Lung (tissue), 12 donors: ENCODE results near the gene EXOSC10. TPM values are rescaled to one million over a fixed set of nuclear protein-coding genes. Genes with fewer than 3 reads are reported as not detected.
"Not testable (repeated sequence)": the region's sequence is repeated elsewhere in the genome, so short reads cannot be mapped to it uniquely, and the experiment has no call there.

Experiments used
- ATAC-seq: fragments of 200-7000 bp; cut with Tn5 transposase; one replicate; pipeline ENCODE4 v1.9.1; 2020; ENCODE audit warnings: moderate number of reproducible peaks; ENCODE audit not compliant: insufficient read depth, low FRiP score
- DNase-seq, 3 donors: peaks; one replicate each; pipeline ENCODE4 v3.0.0-alpha.2; 2013 to 2017
- H3K27ac ChIP-seq, 2 donors: one replicate each; pipeline ENCODE4 v1.5.1; 2013; ENCODE audit warnings: mild to moderate bottlenecking in 2 of 2, moderate library complexity in 2 of 2, control low read depth in 1 of 2, inconsistent platforms in 1 of 2, low read depth in 1 of 2, low read length in 1 of 2
- H3K27me3 ChIP-seq, 3 donors: one replicate each; pipeline ENCODE4 v1.5.1; 2013; ENCODE audit warnings: low read length in 2 of 3; ENCODE audit not compliant: control insufficient read depth in 3 of 3, insufficient read depth in 3 of 3
- H3K36me3 ChIP-seq, 4 donors: one replicate each; pipeline ENCODE4 v1.5.1; 2013; ENCODE audit warnings: low read length in 4 of 4, mild to moderate bottlenecking in 1 of 4, moderate library complexity in 1 of 4; ENCODE audit not compliant: control insufficient read depth in 4 of 4, insufficient read depth in 4 of 4
- H3K4me1 ChIP-seq, 5 donors: one replicate each; pipeline ENCODE4 v1.5.1; 2013; ENCODE audit warnings: low read length in 5 of 5, mild to moderate bottlenecking in 2 of 5, moderate library complexity in 1 of 5; ENCODE audit not compliant: control insufficient read depth in 5 of 5, insufficient read depth in 5 of 5
- H3K4me3 ChIP-seq: one replicate; pipeline ENCODE4 v1.5.1; 2013; ENCODE audit warnings: mild to moderate bottlenecking, control low read depth, moderate library complexity
- H3K9ac ChIP-seq, 2 donors: one replicate each; pipeline ENCODE4 v1.5.1; 2013; ENCODE audit warnings: low read length in 2 of 2, control low read depth in 1 of 2; ENCODE audit not compliant: insufficient read depth in 1 of 2
- H3K9me3 ChIP-seq, 4 donors: one replicate each; pipeline ENCODE4 v1.5.1; 2013; ENCODE audit warnings: low read length in 3 of 4, mild to moderate bottlenecking in 1 of 4, moderate library complexity in 1 of 4; ENCODE audit not compliant: control insufficient read depth in 4 of 4, insufficient read depth in 3 of 4
- CTCF ChIP-seq: IDR thresholded peaks from 2 replicates; pipeline ENCODE4 v1.5.1; 2012; ENCODE audit warnings: mild to moderate bottlenecking; ENCODE audit errors: control extremely low read depth, extremely low read depth
- WGBS, 2 donors: extraction: QIAGEN DNeasy Blood & Tissue Kit; methylation state at CpG; one replicate each; pipeline ENCODE4 v1.1.7; 2013; 5-methylcytosine and 5-hydroxymethylcytosine counted together
- polyA plus RNA-seq, 2 donors: library from polyadenylated mRNA; stranded (reverse); fragments of 200-250 nt; gene quantifications; one replicate each; pipeline ENCODE4 v1.2.1, GENCODE V29; 2013
- total RNA-seq, 2 donors: library from RNA; depleted of rRNA in 1 of 2; stranded (reverse); fragments of >200 nt in 1 of 2; gene quantifications; one replicate each; pipeline ENCODE4 v1.2.1, GENCODE V29; 2014 to 2021
- donor health status: control.
- donor health status: control.
- donor health status: Bipolar disorder and iron deficiency.
- donor health status: healthy.
- donor health status: DM: yes; HTN: yes; CAD: no.

Gene EXOSC10
- total and polyA plus RNA-seq, 4 donors: 29.0 to 75.1 (median 42.3) TPM

- Histone ChIP-seq H3K36me3 (peaks cover 0 to 12% (median 9%) of the 10 kb centered on the region in 4 donors), H3K9ac (peak overlapping the region; percentile 78 to 94), H3K4me1 (peaks cover 3 to 12% (median 8%) of the 10 kb centered on the region in 5 donors), H3K9me3 (peaks cover 0 to 1% (median 0%) of the 10 kb centered on the region in 4 donors), H3K4me3 (peak overlapping the region; percentile 99), H3K27me3 (no peaks in the 10 kb centered on the region), H3K27ac (peak overlapping the region; percentile 51 to 84)
- WGBS, 2 donors: 39 to 52% methylated on average over 13 of the region's 13 CpGs
- no peak for ATAC-seq
- DNase-seq: no peak
- no peak for TF ChIP-seq CTCF
Observed at GRCh38 chr1:11100149-11100493, 452 bp upstream of the EXOSC10 start.

- ATAC-seq (no peak), DNase-seq (no peak)
- H3K4me1 ChIP-seq: peaks cover 3 to 12% (median 8%) of the 10 kb centered on the region in 5 donors
- peaks cover 0 to 1% (median 0%) of the 10 kb centered on the region in 4 donors for H3K9me3 ChIP-seq
- peak overlapping the region; percentile 80 to 84 for H3K27ac ChIP-seq
- no peaks in the 10 kb centered on the region for H3K27me3 ChIP-seq
- WGBS, 2 donors: 15 to 17% methylated on average over 5 of the region's 5 CpGs
- H3K36me3 ChIP-seq: peaks cover 3 to 20% (median 11%) of the 10 kb centered on the region in 4 donors
- no peak for TF ChIP-seq CTCF
- H3K9ac ChIP-seq: peak overlapping the region; percentile 77 to 94
- H3K4me3 ChIP-seq: peak overlapping the region; percentile 99
Observed at GRCh38 chr1:11098931-11099309, 749 bp downstream of the EXOSC10 start.

- not testable (repeated sequence) for H3K27ac ChIP-seq, H3K4me1 ChIP-seq, DNase-seq, H3K27me3 ChIP-seq, H3K4me3 ChIP-seq, H3K9me3 ChIP-seq, H3K9ac ChIP-seq, ATAC-seq
- 88 to 95% methylated on average over 2 of the region's 3 CpGs for WGBS, 2 donors
- peaks cover 33 to 43% (median 37%) of the 10 kb centered on the region in 4 donors for H3K36me3 ChIP-seq
Observed at GRCh38 chr1:11083784-11084183, 15.9 kb downstream of the EXOSC10 start.

- Histone ChIP-seq H3K36me3 (peaks cover 29 to 43% (median 38%) of the 10 kb centered on the region in 4 donors), H3K9ac (no peak overlapping the region), H3K27ac (no peak overlapping the region), H3K27me3 (no peaks in the 10 kb centered on the region), H3K4me1 (no peaks in the 10 kb centered on the region), H3K9me3 (no peaks in the 10 kb centered on the region), H3K4me3 (no peak overlapping the region)
- ATAC-seq (no peak), DNase-seq (no peak)
- TF ChIP-seq CTCF: no peak
- WGBS, 2 donors: 87 to 89% methylated on average over 12 of the region's 12 CpGs
Observed at GRCh38 chr1:11080931-11081330, 18.7 kb downstream of the EXOSC10 start.
